ENCODE measurements around the gene ZNF74.

DNA sequence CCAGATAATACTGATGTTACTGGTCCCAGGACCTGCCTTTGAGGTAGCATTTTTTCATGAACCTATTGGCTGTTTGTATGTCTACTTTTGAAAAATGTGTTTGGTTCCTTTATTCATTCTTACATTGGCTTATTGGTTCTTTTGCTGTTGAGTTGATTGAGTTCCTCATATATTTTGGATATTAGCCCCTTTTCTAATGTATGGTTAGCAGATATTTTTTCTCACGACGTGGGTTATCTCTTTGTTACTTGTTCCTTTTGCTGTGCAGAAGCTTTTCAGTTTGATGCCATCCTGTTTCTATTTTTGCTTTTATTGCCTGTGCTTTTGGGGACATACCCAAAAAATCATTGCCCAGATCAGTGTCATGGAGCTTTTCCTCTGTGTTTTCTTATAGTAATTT, 9.8 kb upstream of the ZNF74 start:
- TF ChIP-seq POLR2AphosphoS5 (IDR thresholded peaks at IDR 0.05; ENCODE audit: low read depth, low read length) (no peak), POLR2A (IDR thresholded peaks at IDR 0.05; ENCODE audit: low read depth, low read length) (no peak)

All from GM12892 (cell line).